H4 (cell line): ENCODE measurements around the gene FAM47B. TPM values are rescaled to one million over a fixed set of nuclear protein-coding genes. Genes with fewer than 3 reads are reported as not detected.

Source experiments
- DNase-seq: peaks from one replicate; pipeline ENCODE4 v3.0.0-alpha.2; 2015; ENCODE audit warnings: low spot score
- total RNA-seq: library from RNA; depleted of rRNA; stranded (reverse); fragments of >200 nt; shearing (Covaris generic); gene quantifications from 2 replicates; pipeline ENCODE4 v1.2.3, GENCODE V29; 2014; rRNA removed

FAM47B gene
- not detected in 2 replicates for total RNA-seq

- no peak for DNase-seq
Observed at GRCh38 chrX:34942496-34942895, at the start of gene FAM47B. Gene FAM47B (plus strand): TSS chrX:34942796. CDS start chrX:34942832, 36 bp downstream.

GRCh38 chrX:34893741-34894140 lies 48.9 kb upstream of the FAM47B start:
- no peak for DNase-seq

GRCh38 chrX:34900691-34901090 lies 41.9 kb upstream of the FAM47B start:
- no peak for DNase-seq

- no peak for DNase-seq
Observed at GRCh38 chrX:34901761-34902160, 40.8 kb upstream of the FAM47B start.

GRCh38 chrX:34903316-34903715 lies 39.3 kb upstream of the FAM47B start:
- no peak for DNase-seq

GRCh38 chrX:34909151-34909550 lies 33.4 kb upstream of the FAM47B start:
- DNase-seq: no peak

GRCh38 chrX:34915463-34916225 lies 27.0 kb upstream of the FAM47B start:
- DNase-seq: no peak

- DNase-seq: no peak
Observed at GRCh38 chrX:34917146-34917545, 25.4 kb upstream of the FAM47B start.

- no peak for DNase-seq
Observed at GRCh38 chrX:34918091-34918736, 24.4 kb upstream of the FAM47B start.

GRCh38 chrX:34918856-34919255 lies 23.7 kb upstream of the FAM47B start:
- DNase-seq: peak; percentile 49

- no peak for DNase-seq
Observed at GRCh38 chrX:34927866-34928265, 14.7 kb upstream of the FAM47B start.

- DNase-seq: no peak
Observed at GRCh38 chrX:34943235-34943634, 639 bp downstream of the FAM47B start.

- no peak for DNase-seq
Observed at GRCh38 chrX:34956916-34957315, 14.3 kb downstream of the FAM47B start.

- no peak for DNase-seq
Observed at GRCh38 chrX:34961662-34962061, 19.1 kb downstream of the FAM47B start.

- DNase-seq: no peak
Observed at GRCh38 chrX:34972206-34972605, 29.6 kb downstream of the FAM47B start.

GRCh38 chrX:34978171-34978570 lies 35.6 kb downstream of the FAM47B start:
- DNase-seq: no peak

GRCh38 chrX:34987646-34988045 lies 45.0 kb downstream of the FAM47B start:
- no peak for DNase-seq
